Colonic mucosa (tissue), 4 donors: Measurements from ENCODE around the gene HPS6. TPM values are rescaled to one million over a fixed set of nuclear protein-coding genes. Genes with fewer than 3 reads are reported as not detected.
"Not testable (repeated sequence)": the region's sequence is repeated elsewhere in the genome, so short reads cannot be mapped to it uniquely, and the experiment has no call there.

Experiments used
- DNase-seq: peaks from one replicate; pipeline ENCODE4 v3.0.0-alpha.2; 2020
- H3K27ac ChIP-seq: fragments of 200-600 bp; one replicate; pipeline ENCODE4 v1.8.0; 2021
- H3K27me3 ChIP-seq: fragments of 200-600 bp; one replicate; pipeline ENCODE4 v1.8.0; 2021
- H3K36me3 ChIP-seq: fragments of 200-600 bp; one replicate; pipeline ENCODE4 v1.8.0; 2021
- H3K4me1 ChIP-seq: fragments of 200-600 bp; one replicate; pipeline ENCODE4 v1.8.0; 2021; ENCODE audit warnings: mild to moderate bottlenecking
- H3K4me3 ChIP-seq: fragments of 200-600 bp; one replicate; pipeline ENCODE4 v1.8.0; 2021
- H3K9ac ChIP-seq, 2 donors: one replicate each; pipeline ENCODE4 v1.7.0; 2013; ENCODE audit warnings: control low read depth in 2 of 2, low read depth in 2 of 2, low read length in 2 of 2
- H3K9me3 ChIP-seq: fragments of 200-600 bp; one replicate; pipeline ENCODE4 v1.8.0; 2021
- CTCF ChIP-seq: fragments of 200-600 bp; IDR thresholded peaks from one replicate; pipeline ENCODE4 v1.8.0; 2022; ENCODE audit warnings: antibody characterized with exemption, mild to moderate bottlenecking
- intact Hi-C: fragments of 100-400 bp; cut with DNase I; formaldehyde crosslinking; loops from one replicate; pipeline ENCODE4 v1.14.1; 2022
- total RNA-seq, 2 donors: library from RNA; stranded (reverse); fragmentation: NEBNext Ultra II Directional in 1 of 2; extraction: Animal tissue kit (Norgen Biotek cat#: 25700) in 1 of 2; gene quantifications; one replicate each; pipeline ENCODE4 v1.2.1, GENCODE V29; 2021
- donor health status: healthy.
- donor health status: DM: no; HTN: no; CAD: no.
- donor health status: DM: no; HTN: no; CAD: no.

The HPS6 gene
- total RNA-seq, 2 donors from 2014 or later: 21.9 to 26.6 TPM

- DNase-seq: no peak
- Histone ChIP-seq H3K9me3 (no peaks in the 10 kb centered on the region), H3K27me3 (no peaks in the 10 kb centered on the region), H3K9ac (no peak overlapping the region), H3K4me1 (no peaks in the 10 kb centered on the region), H3K27ac (no peak overlapping the region), H3K36me3 (no peaks in the 10 kb centered on the region), H3K4me3 (no peak overlapping the region)
- intact Hi-C loops: no loop called here
- TF ChIP-seq CTCF: no peak
Observed at GRCh38 chr10:102027261-102027660, 37.9 kb upstream of the HPS6 start.

- Histone ChIP-seq H3K27me3 (no peaks in the 10 kb centered on the region), H3K36me3 (no peaks in the 10 kb centered on the region), H3K9ac (no peak overlapping the region), H3K9me3 (no peaks in the 10 kb centered on the region), H3K27ac (no peak overlapping the region), H3K4me1 (no peaks in the 10 kb centered on the region), H3K4me3 (no peak overlapping the region)
- TF ChIP-seq CTCF: no peak
- intact Hi-C loops: no loop called here
- DNase-seq: no peak
Observed at GRCh38 chr10:102033787-102034186, 31.4 kb upstream of the HPS6 start.

GRCh38 chr10:102035807-102036206, 29.3 kb upstream of the HPS6 start:
- H3K27me3 ChIP-seq, H3K4me3 ChIP-seq, H3K4me1 ChIP-seq, DNase-seq, H3K9me3 ChIP-seq, H3K36me3 ChIP-seq, intact Hi-C loops, H3K27ac ChIP-seq, H3K9ac ChIP-seq: not testable (repeated sequence)

GRCh38 chr10:102038410-102038809, 26.7 kb upstream of the HPS6 start:
- Histone ChIP-seq H3K9ac (no peak overlapping the region), H3K36me3 (no peaks in the 10 kb centered on the region), H3K4me3 (no peak overlapping the region), H3K27me3 (no peaks in the 10 kb centered on the region), H3K27ac (no peak overlapping the region), H3K4me1 (no peaks in the 10 kb centered on the region), H3K9me3 (no peaks in the 10 kb centered on the region)
- intact Hi-C loops: no loop called here
- no peak for DNase-seq
- TF ChIP-seq CTCF: no peak

- Histone ChIP-seq H3K27ac (no peak overlapping the region), H3K4me3 (no peak overlapping the region), H3K27me3 (no peaks in the 10 kb centered on the region), H3K4me1 (no peaks in the 10 kb centered on the region), H3K36me3 (no peaks in the 10 kb centered on the region), H3K9me3 (no peaks in the 10 kb centered on the region), H3K9ac (peak overlapping the region in 1 of 2 donors; percentile 35)
- TF ChIP-seq CTCF: no peak
- DNase-seq: no peak
- intact Hi-C loops: no loop called here
Observed at GRCh38 chr10:102040305-102041050, 24.7 kb upstream of the HPS6 start.

GRCh38 chr10:102045292-102045691, 19.9 kb upstream of the HPS6 start:
- Histone ChIP-seq H3K9ac (no peak overlapping the region), H3K27ac (no peak overlapping the region), H3K27me3 (no peaks in the 10 kb centered on the region), H3K36me3 (no peaks in the 10 kb centered on the region), H3K4me3 (no peak overlapping the region), H3K9me3 (no peaks in the 10 kb centered on the region), H3K4me1 (no peaks in the 10 kb centered on the region)
- no peak for TF ChIP-seq CTCF
- intact Hi-C loops: no loop called here
- no peak for DNase-seq
